Esophagus muscularis mucosa (tissue), 4 donors: ENCODE data around the gene FSD2. TPM values are rescaled to one million over a fixed set of nuclear protein-coding genes. Genes with fewer than 3 reads are reported as not detected.

Source experiments
- DNase-seq: peaks from one replicate; pipeline ENCODE4 v3.0.0-alpha.2; 2017; ENCODE audit errors: extremely low spot score
- H3K27ac ChIP-seq, 4 donors: fragments of 200-600 bp; sonication (generic); replicated peaks in 1 of 4; 1 replicate in 3 of 4; 2 replicates in 1 of 4; pipeline ENCODE4 v1.5.1; 2016 to 2019; ENCODE audit warnings: mild to moderate bottlenecking in 1 of 4
- H3K27me3 ChIP-seq, 4 donors: fragments of 200-600 bp; sonication (generic); one replicate each; pipeline versions ENCODE4 v1.5.1 to v1.6.0; 2016 to 2019
- H3K36me3 ChIP-seq, 4 donors: fragments of 200-600 bp; sonication (generic); one replicate each; pipeline ENCODE4 v1.5.1; 2016 to 2019
- H3K4me1 ChIP-seq, 4 donors: fragments of 200-600 bp; sonication (generic); one replicate each; pipeline ENCODE4 v1.5.1; 2016 to 2019
- H3K4me3 ChIP-seq, 4 donors: fragments of 200-600 bp; sonication (generic); 1 replicate in 2 of 4; 2 replicates in 2 of 4; pipeline ENCODE4 v1.5.1; 2016 to 2019; ENCODE audit warnings: mild to moderate bottlenecking in 4 of 4, moderate library complexity in 1 of 4
- H3K9me3 ChIP-seq, 4 donors: fragments of 200-600 bp; sonication (generic); 1 replicate in 3 of 4; 2 replicates in 1 of 4; pipeline ENCODE4 v1.5.1; 2016 to 2019
- EP300 ChIP-seq: sonication (generic); formaldehyde crosslinking; IDR thresholded peaks from one replicate; pipeline ENCODE4 v1.6.1; 2017; ENCODE audit warnings: antibody characterized with exemption
- POLR2A ChIP-seq: fragments of 450-650 bp; IDR thresholded peaks from one replicate; pipeline ENCODE4 v1.6.1; 2017; ENCODE audit warnings: antibody characterized with exemption, moderate library complexity, mild to moderate bottlenecking, low read depth
- POLR2AphosphoS5 ChIP-seq, 2 donors: sonication (generic); formaldehyde crosslinking; IDR thresholded peaks; one replicate each; pipeline ENCODE4 v1.6.1; 2017; ENCODE audit warnings: antibody characterized with exemption in 2 of 2
- WGBS: methylation state at CpG from one replicate; pipeline ENCODE4 v1.1.5; 2018; 5-methylcytosine and 5-hydroxymethylcytosine counted together
- intact Hi-C: fragments of 100-400 bp; cut with DNase I; formaldehyde crosslinking; loops from one replicate; pipeline ENCODE4 v1.15.1; 2023
- total RNA-seq, 4 donors: library from RNA; depleted of rRNA; stranded (reverse); fragments of >200 nt; gene quantifications; one replicate each; pipeline versions ENCODE4 v1.1.0 to v1.2.1, GENCODE V29; 2016
- TF ChIP-seq, protein P1 (sequence below), 3 experiments: fragments of 200-600 bp in 2 of 3; fragments of 450-650 bp in 1 of 3; sonication (generic) in 2 of 3; IDR thresholded peaks; one replicate each; pipeline ENCODE4 v1.5.1; 2017 to 2019; ENCODE audit warnings: antibody characterized with exemption in 3 of 3, mild to moderate bottlenecking in 2 of 3, moderate library complexity in 1 of 3

The FSD2 gene
- total RNA-seq, 4 donors from 2014 or later = not detected

DNA sequence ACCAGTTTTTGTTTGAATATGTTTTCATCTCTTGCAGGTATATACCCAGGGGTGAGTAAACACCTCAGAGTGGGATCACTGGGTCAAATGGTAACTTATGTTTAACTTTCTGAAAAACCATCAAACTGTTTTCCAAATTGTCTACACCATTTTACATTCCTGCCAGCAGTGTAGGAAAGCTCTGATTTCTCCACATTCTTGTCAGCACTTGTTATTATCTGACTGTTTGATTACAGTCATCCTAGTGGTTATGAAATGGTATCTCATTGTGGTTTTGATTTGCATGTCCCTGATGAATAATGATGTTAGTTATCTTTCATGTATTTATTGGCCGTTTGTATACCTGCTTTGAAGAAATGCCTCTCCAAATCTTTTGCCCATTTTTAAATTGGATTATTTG is 13.8 kb downstream of the FSD2 start:
- no peaks in the 10 kb centered on the region for H3K36me3 ChIP-seq
- no peak for DNase-seq
- no peaks in the 10 kb centered on the region for H3K27me3 ChIP-seq
- no peak overlapping the region for H3K4me3 ChIP-seq
- no peak overlapping the region for H3K27ac ChIP-seq
- TF ChIP-seq, protein P1, sequence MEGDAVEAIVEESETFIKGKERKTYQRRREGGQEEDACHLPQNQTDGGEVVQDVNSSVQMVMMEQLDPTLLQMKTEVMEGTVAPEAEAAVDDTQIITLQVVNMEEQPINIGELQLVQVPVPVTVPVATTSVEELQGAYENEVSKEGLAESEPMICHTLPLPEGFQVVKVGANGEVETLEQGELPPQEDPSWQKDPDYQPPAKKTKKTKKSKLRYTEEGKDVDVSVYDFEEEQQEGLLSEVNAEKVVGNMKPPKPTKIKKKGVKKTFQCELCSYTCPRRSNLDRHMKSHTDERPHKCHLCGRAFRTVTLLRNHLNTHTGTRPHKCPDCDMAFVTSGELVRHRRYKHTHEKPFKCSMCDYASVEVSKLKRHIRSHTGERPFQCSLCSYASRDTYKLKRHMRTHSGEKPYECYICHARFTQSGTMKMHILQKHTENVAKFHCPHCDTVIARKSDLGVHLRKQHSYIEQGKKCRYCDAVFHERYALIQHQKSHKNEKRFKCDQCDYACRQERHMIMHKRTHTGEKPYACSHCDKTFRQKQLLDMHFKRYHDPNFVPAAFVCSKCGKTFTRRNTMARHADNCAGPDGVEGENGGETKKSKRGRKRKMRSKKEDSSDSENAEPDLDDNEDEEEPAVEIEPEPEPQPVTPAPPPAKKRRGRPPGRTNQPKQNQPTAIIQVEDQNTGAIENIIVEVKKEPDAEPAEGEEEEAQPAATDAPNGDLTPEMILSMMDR (IDR thresholded peaks at IDR 0.05) = no peak
- no peak for TF ChIP-seq POLR2A
- no peak for TF ChIP-seq POLR2AphosphoS5 (IDR thresholded peaks at IDR 0.05)
- no peak for TF ChIP-seq EP300
- 61% methylated on average over 1 of the region's 1 CpG for WGBS
- intact Hi-C loops = no loop called here
- H3K4me1 ChIP-seq = no peaks in the 10 kb centered on the region
- H3K9me3 ChIP-seq = no peaks in the 10 kb centered on the region

DNA sequence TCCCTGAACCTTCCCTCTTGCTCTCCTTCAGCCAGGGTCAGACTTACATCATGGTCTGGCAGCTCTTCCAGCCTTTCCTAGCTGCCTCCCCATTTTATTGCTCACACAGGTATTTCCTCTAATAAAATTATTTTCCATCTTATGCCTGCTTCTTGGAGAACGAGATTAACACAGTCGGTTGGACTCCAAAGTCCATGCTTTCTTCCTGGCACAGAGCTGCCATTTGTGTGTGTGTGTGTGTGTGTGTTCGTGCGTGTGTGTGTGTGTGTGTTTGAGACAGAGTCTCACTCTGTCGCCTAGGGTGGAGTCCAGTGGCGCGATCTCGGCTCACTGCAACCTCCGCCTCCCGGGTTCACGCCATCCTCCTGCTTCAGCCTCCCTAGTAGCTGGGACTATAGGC is 15.5 kb downstream of the FSD2 start:
- WGBS = 91% methylated on average over 11 of the region's 11 CpGs
- intact Hi-C loops = no loop called here
- Histone ChIP-seq H3K9me3 (no peaks in the 10 kb centered on the region), H3K4me1 (no peaks in the 10 kb centered on the region), H3K27ac (no peak overlapping the region), H3K4me3 (no peak overlapping the region), H3K36me3 (no peaks in the 10 kb centered on the region), H3K27me3 (no peaks in the 10 kb centered on the region)
- TF ChIP-seq, protein P1 (IDR thresholded peaks at IDR 0.05) = no peak
- TF ChIP-seq POLR2AphosphoS5 (IDR thresholded peaks at IDR 0.05) = no peak
- TF ChIP-seq POLR2A = no peak
- TF ChIP-seq EP300 = no peak
- no peak for DNase-seq

DNA sequence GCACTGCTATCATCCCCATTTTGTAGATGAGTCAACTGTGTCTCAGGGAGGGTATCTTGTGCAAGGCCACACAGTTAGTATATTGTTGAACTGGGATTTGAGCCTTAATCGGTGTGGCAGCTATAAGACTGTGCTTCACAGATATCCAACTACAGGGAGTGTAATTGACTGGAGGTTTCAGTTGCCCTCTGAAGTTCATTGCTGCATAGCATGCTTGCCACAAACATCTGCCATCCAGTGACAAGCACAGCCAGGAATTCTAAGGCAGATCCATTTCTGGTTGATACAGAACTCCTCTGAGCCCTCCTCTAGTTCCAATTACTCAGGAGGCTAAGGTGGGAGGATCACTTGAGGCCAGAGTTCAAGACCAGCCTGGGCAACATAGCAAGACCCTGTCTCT is 16.4 kb downstream of the FSD2 start:
- H3K27me3 ChIP-seq = no peaks in the 10 kb centered on the region
- no peak for DNase-seq
- TF ChIP-seq POLR2A (no peak), POLR2AphosphoS5 (IDR thresholded peaks at IDR 0.05) (no peak), EP300 (no peak)
- TF ChIP-seq, protein P1 (IDR thresholded peaks at IDR 0.05) = no peak
- H3K27ac ChIP-seq = no peak overlapping the region
- H3K36me3 ChIP-seq = no peaks in the 10 kb centered on the region
- WGBS = 86% methylated on average over 1 of the region's 1 CpG
- intact Hi-C loops = no loop called here
- H3K9me3 ChIP-seq = no peaks in the 10 kb centered on the region
- H3K4me1 ChIP-seq = no peaks in the 10 kb centered on the region
- H3K4me3 ChIP-seq = no peak overlapping the region

DNA sequence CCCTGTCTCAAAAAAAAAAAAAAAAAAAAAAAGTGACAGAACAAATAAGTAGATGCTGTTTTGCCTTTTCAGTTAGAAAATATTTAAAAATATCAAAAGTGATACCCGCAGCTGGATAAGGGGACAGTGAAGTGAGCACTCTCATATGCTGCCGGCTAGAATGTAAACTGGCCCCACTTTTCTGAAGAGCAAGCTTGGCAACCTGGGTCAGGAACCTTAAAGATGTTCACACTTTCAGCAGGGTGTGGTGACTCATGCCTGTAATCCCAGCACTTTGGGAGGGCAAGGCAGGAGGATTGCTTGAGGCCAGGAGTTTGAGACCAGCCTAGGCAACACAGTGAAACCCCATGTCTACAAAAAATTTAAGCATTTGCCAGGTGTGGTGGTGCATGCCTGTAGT is 17.4 kb downstream of the FSD2 start:
- Histone ChIP-seq H3K36me3 (no peaks in the 10 kb centered on the region), H3K4me3 (no peak overlapping the region), H3K27me3 (no peaks in the 10 kb centered on the region), H3K9me3 (no peaks in the 10 kb centered on the region), H3K27ac (no peak overlapping the region), H3K4me1 (no peaks in the 10 kb centered on the region)
- intact Hi-C loops = no loop called here
- WGBS = 93% methylated on average over 2 of the region's 2 CpGs
- TF ChIP-seq EP300 (no peak), POLR2A (no peak), POLR2AphosphoS5 (IDR thresholded peaks at IDR 0.05) (no peak)
- TF ChIP-seq, protein P1 (IDR thresholded peaks at IDR 0.05) = no peak
- DNase-seq = no peak

DNA sequence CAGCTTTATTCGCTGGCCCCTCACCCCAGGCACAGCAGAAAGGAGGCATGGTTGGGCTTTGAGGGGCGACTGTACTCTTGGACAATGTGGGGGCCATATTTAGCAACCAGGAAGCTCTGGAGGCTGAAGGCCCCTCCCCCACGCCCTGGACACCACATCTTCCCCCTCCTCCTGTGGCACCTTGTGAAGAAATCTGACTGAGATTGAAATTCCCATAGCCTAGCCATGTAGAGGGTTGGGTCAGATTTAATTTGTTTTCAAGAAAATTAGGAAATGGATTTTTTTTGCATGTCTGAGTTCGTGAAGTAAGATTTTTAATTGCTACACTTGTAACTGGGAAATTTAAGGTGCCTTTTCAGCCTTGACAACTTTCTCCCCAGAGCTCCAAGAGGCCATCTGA is 24.5 kb downstream of the FSD2 start:
- WGBS = 80% methylated on average over 4 of the region's 4 CpGs
- H3K27me3 ChIP-seq = no peaks in the 10 kb centered on the region
- no peak overlapping the region for H3K4me3 ChIP-seq
- H3K4me1 ChIP-seq = no peaks in the 10 kb centered on the region
- H3K27ac ChIP-seq = no peak overlapping the region
- no peak for DNase-seq
- TF ChIP-seq POLR2AphosphoS5 (IDR thresholded peaks at IDR 0.05) (no peak), POLR2A (no peak), EP300 (no peak)
- TF ChIP-seq, protein P1 (IDR thresholded peaks at IDR 0.05) = no peak
- intact Hi-C loops = no loop called here
- no peaks in the 10 kb centered on the region for H3K9me3 ChIP-seq
- H3K36me3 ChIP-seq = peaks cover 0 to 11% (median 0%) of the 10 kb centered on the region in 4 donors
